HL-60 (cell line): ENCODE results near the gene RSPH3.

ENCODE experiments used
- DNase-seq, 2 experiments: peaks; one replicate each; pipeline ENCODE4 v3.0.0-alpha.2; 2010 to 2020; ENCODE audit warnings: low read depth in 1 of 2, low spot score in 1 of 2
- H3K27ac ChIP-seq: fragments of 250-450 bp; sonication (Bioruptor Pico); replicated peaks from 2 replicates; pipeline ENCODE4 v1.5.1; 2020; ENCODE audit warnings: mild to moderate bottlenecking, moderate library complexity
- H3K27me3 ChIP-seq: fragments of 250-450 bp; sonication (Bioruptor Pico); 2 replicates; pipeline ENCODE4 v1.5.1; 2021; ENCODE audit warnings: mild to moderate bottlenecking, moderate library complexity; ENCODE audit not compliant: insufficient read depth, poor library complexity, severe bottlenecking
- H3K4me3 ChIP-seq: replicated peaks from 2 replicates; pipeline ENCODE4 v1.5.1; 2011; ENCODE audit warnings: mild to moderate bottlenecking, control low read depth, low read length; ENCODE audit not compliant: insufficient read depth
- CTCF ChIP-seq: IDR thresholded peaks from one replicate; pipeline ENCODE4 v1.5.1; 2011; ENCODE audit warnings: low read length, control low read depth, inconsistent platforms; ENCODE audit not compliant: insufficient read depth
- GABPA ChIP-seq: IDR thresholded peaks from 2 replicates; pipeline ENCODE4 v1.6.1; 2012; ENCODE audit warnings: low read depth
- POLR2AphosphoS5 ChIP-seq: IDR thresholded peaks from 2 replicates; pipeline ENCODE4 v1.6.1; 2012; ENCODE audit warnings: low read depth
- REST ChIP-seq: IDR thresholded peaks from 2 replicates; pipeline ENCODE4 v1.6.1; 2012; ENCODE audit warnings: low read depth; ENCODE audit not compliant: insufficient replicate concordance
- SPI1 ChIP-seq: IDR thresholded peaks from 2 replicates; pipeline ENCODE4 v1.6.1; 2012; ENCODE audit warnings: low read depth, mild to moderate bottlenecking, borderline replicate concordance

The RSPH3 gene

GRCh38 chr6:159020011-159020410 lies 20.0 kb upstream of the RSPH3 start:
- no peak overlapping the region for H3K4me3 ChIP-seq
- DNase-seq = no peak
- H3K27me3 ChIP-seq = no peaks in the 10 kb centered on the region
- no peak overlapping the region for H3K27ac ChIP-seq
- TF ChIP-seq REST (no peak), CTCF (no peak), SPI1 (no peak)

GRCh38 chr6:159017757-159018559 lies 18.0 kb upstream of the RSPH3 start:
- Histone ChIP-seq H3K27me3 (no peaks in the 10 kb centered on the region), H3K27ac (no peak overlapping the region), H3K4me3 (no peak overlapping the region)
- no peak for DNase-seq
- TF ChIP-seq CTCF (no peak), GABPA (no peak), REST (no peak), POLR2AphosphoS5 (no peak), SPI1 (no peak)

GRCh38 chr6:159014406-159014805 lies 14.4 kb upstream of the RSPH3 start:
- Histone ChIP-seq H3K27me3 (no peaks in the 10 kb centered on the region), H3K4me3 (no peak overlapping the region), H3K27ac (no peak overlapping the region)
- no peak for DNase-seq
- no peak for TF ChIP-seq SPI1
- no peak for TF ChIP-seq CTCF

- H3K27ac ChIP-seq = no peak overlapping the region
- H3K4me3 ChIP-seq = no peak overlapping the region
- peak in 1 of 2 experiments; percentile 20 for DNase-seq
- no peaks in the 10 kb centered on the region for H3K27me3 ChIP-seq
- no peak for TF ChIP-seq GABPA
- no peak for TF ChIP-seq POLR2AphosphoS5
- peak; percentile 91 for TF ChIP-seq SPI1
- no peak for TF ChIP-seq CTCF
- TF ChIP-seq REST = no peak
Observed at GRCh38 chr6:159013229-159013628, 13.2 kb upstream of the RSPH3 start.
